ENCODE results near the gene NTM.

Gene NTM

DNA sequence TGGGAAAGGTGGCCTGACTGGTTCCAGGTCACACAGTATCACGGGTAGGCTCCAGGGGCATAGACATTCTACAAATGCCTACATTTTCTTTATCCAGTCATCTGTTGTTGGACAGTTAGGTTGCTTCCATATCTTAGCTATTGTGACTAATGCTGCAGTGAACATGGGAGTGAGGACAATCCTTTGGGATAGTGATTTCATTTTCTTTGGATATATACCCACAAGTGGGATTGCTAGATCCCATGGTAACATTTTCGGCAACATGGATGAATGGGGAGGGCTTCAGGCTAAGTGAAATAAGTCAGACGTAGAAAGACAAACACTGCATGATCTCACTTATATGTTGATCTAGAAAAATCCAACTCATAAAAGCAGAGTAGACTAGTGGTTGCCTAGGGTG lies 744.3 kb downstream of the NTM start:
- DNase-seq (ENCODE audit: low spot score), result no peak

DNA sequence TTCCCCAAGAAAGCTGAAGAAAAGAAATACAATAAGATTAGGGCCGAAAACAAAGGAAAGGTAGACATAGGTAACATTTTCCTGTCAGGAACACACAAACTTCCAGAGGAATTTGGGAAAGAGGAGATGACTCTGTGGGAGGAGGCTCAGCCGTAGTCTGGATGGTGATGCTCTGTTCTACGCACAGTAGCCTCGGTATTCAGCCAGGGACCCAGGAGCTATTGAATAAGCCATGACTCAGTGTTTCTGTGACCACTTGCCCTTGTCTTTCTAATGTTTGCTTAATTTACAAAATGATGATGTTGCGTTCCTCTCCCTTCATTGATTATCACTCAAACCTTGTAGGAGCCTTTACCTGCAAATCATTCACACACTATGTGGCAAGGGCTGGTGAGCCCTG lies 745.0 kb downstream of the NTM start:
- no peak for DNase-seq (ENCODE audit: low spot score)

- DNase-seq (ENCODE audit: low spot score), result no peak
Observed at GRCh38 chr11:132116516-132116915, 746.1 kb downstream of the NTM start.

DNA sequence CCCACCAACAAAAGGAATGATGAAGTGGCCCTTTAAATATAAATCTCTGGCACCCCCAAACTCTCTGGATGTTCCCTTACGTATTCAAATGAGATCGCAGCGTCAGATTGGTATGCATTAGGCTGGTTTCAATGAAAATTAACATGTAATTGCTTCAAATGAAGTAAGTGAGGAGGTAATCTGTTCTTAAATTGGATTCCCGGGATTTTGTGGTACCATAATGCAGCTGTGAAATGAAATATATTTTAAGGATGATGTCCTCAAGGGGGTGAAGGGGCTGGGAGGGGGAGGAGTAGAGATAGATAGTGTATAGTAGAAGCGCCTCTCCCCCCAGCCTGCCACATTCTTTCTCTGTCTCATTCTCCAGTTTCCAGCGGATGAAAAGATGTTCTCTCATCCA lies 748.2 kb downstream of the NTM start:
- DNase-seq (ENCODE audit: low spot score), result no peak

- no peak for DNase-seq (ENCODE audit: low spot score)
Observed at GRCh38 chr11:132119573-132119972, 749.2 kb downstream of the NTM start.

DNA sequence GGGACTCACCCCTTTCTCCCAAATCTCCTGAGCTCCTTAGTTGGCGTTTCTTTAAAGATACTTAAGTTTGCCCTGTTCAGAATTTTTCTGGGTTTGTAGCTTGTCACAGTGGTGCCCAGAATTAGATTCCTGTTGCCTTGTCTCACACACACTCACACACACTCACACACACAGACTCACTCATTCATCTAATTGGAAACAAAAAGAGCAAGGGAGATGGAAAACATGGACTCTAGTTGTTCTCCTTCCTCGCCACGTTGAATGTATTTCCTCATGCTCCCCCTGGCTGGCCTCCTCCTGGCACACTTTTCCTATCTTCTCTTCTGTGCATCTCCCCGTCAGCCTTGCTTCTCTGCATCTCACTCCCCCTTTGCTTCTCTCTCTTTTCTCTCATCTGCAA lies 752.3 kb downstream of the NTM start:
- no peak for DNase-seq (ENCODE audit: low spot score)

DNA sequence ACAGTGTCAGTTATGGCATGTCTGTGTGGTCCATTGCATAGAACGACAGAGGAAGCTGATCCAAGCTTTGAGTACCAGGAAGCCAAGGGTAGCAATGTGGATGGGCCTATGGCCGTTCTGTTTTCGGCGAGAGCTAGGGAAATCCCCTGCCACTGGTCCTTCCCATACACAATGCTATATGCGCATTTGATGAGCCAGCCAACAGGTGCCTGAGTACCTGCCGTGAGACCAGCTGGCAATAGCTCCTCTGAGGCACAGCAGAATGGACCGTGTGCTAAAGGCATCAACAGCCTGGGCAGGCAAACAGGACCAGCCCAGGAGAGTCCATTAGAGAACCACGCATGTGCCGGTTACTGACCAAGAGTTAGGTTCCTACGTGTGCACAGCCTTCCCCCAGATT lies 753.0 kb downstream of the NTM start:
- DNase-seq (ENCODE audit: low spot score), result no peak

GRCh38 chr11:132123854-132124835 lies 753.7 kb downstream of the NTM start:
- no peak for DNase-seq (ENCODE audit: low spot score)

DNA sequence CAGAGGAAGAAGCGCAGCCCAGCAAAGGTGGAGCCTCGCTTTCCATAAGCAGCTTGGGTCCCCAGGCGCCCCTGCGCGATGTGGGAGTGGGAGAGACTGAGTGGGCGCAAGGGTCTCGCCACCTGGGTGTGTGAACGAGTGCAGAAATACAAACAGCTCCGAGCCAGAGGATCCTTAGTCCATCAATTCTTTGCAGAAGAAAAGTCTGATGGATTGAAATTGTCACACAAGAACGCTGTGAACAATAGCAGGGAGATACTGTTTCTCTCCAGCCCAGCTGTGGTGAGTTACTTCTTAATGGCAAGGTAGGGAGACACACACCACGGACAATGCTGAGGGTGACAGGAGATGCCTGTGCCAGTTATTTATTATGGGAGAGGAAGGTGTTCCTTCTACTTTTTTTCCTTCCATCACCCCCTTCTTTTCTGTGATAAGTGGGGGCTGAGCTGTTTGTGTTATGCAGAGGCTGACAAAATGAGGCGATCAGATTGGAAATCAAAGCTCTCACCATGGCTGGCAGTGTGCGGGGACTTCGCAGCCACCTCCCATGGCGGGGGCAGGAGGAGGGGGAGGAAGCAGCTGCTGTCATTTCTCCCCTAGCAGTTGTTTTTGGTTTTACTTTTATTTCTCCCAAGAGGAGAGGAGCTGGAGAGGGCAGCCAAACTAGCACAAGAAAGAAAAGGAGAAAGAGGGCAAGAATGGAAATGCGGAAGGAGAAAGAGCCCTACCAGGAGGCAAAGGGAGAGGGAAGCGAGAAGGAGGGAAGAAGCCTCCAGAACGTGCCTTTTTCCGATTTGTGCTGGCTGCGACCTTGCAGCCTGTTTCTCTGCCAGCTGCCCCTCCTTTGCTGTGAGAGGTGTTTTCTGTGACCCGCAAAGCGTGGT lies 755.8 kb downstream of the NTM start:
- no peak for DNase-seq (ENCODE audit: low spot score)

- DNase-seq (ENCODE audit: low spot score), result no peak
Observed at GRCh38 chr11:132126973-132127899, 756.8 kb downstream of the NTM start.

GRCh38 chr11:132127900-132128288 lies 757.5 kb downstream of the NTM start:
- no peak for DNase-seq (ENCODE audit: low spot score)

GRCh38 chr11:132131047-132131446 lies 760.6 kb downstream of the NTM start:
- DNase-seq (ENCODE audit: low spot score), result no peak

DNA sequence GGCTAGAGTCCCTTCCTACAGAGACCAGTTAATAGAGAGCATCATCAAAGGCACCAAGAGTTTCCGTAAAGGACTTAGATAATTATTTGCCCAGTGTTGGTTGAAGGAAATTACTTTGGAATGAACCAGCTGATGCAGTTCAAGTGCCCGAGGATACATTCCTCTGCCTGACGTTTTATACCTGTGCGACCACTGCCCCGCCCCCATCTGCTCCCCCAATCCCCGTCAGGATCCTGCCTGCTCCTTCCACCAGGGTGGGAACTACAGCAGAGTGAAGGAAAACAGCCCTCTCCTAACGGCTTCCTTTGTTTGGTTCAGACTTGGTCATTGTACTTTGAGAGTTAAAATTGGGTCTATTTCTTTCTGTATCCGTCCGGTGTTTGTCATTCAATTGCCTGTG lies 761.5 kb downstream of the NTM start:
- no peak for DNase-seq (ENCODE audit: low spot score)

GRCh38 chr11:132134322-132134721 lies 763.9 kb downstream of the NTM start:
- no peak for DNase-seq (ENCODE audit: low spot score)

DNA sequence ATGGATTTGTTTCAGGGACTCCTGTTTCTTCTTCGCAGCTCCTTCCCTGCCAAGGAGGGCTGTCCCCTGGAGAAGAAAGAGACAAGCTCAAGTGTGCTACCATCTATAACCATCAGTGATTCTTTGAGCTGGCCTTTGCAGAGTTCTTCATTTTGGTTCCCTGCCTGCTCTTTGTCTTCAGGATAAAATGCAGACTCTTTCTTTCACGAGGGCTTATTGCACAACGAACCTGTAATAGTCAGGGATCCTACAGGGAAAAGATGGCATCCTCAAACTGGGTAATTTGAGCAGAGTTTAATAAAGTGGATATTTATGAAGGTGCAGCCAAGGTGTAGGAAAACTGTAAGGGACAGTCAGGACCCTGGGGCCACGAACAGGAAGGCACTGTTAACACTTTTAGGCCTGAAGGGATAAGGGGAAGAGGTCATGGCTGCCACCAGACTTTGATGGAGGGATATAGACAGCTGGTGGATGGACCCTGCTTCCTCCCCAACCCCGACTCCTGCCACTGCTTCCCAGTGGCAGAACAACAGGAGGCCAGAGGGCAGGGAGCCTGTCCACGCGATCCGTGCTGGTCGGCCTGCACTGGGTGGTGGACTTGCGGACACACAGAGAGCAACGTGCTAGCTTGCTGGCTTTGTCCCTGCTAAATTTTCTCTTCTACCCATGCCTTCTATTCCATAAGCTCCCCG lies 767.0 kb downstream of the NTM start:
- DNase-seq (ENCODE audit: low spot score), result no peak

- no peak for DNase-seq (ENCODE audit: low spot score)
Observed at GRCh38 chr11:132137981-132138313, 767.5 kb downstream of the NTM start.

DNA sequence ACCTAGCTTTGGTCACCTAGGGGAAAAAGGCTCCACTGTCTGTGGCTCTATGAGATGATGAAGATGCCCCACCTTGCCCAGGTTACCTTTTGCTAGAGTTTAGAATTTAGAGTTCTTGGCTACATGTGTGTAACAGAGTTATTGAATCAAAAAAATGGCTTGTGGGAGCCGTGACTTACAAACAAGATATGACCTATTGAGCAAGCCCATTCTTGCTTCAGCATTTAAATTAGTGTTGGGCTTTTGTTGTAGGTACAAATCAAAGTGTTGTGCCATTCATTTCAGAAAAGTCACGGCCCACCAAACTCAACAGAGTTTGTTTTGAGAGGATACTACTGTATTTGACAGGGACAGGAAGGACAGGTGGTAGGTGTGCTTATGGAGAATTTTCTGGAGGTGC lies 768.8 kb downstream of the NTM start:
- DNase-seq (ENCODE audit: low spot score), result no peak

GRCh38 chr11:132140056-132140455 lies 769.6 kb downstream of the NTM start:
- no peak for DNase-seq (ENCODE audit: low spot score)

DNA sequence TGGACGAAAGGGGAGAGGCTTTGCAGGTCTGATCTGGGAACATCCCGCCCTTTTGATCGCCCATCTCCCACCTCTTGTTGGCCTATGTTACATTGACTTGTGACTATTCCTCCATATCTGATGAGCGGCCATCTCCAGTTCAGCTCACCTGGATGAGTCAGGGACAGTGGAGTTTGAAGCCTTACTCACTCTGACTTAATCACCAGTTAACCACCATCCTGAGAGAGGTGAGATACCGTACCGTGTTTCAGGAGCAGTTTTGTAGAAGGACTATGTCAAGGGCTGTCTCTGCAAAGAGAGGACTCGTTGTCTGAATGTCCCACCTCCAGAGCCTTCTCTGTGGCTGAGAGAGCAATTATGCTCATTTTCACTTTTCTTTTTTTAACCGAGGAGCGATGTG lies 771.7 kb downstream of the NTM start:
- DNase-seq (ENCODE audit: low spot score), result no peak

DNA sequence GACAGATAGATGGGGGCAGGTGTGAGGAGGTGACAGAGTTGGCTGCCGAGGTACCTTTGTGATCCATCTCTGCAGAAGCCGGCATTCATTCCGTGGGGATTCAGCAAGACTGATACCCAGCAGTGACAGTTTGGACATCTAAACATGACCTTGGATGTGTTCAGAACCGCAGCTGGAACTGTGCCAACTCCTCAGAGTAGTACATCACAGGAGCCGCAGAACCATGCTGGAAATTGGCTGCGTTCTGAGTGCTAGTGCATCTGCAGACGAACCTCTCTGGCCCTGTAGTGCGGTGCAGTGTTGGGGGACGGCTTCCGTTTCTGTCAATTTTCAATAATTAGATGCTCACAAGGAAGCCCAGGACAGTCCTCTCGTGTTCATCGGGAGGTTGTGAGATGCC lies 772.1 kb downstream of the NTM start:
- DNase-seq (ENCODE audit: low spot score), result no peak

GRCh38 chr11:132147464-132147863 lies 777.0 kb downstream of the NTM start:
- DNase-seq (ENCODE audit: low spot score), result no peak

Measured in activated CD4-positive, alpha-beta T cell treated with anti-CD3 and anti-CD28 coated beads, Interleukin-2, Interleukin-4, amounts not matched to agents 100 ng/mL and 50 ng/mL, durations not matched to agents 16 hours and 8 hours (primary cell).